Prostate gland (tissue), 2 donors: Measurements from ENCODE around the gene ZNF710. TPM values are rescaled to one million over a fixed set of nuclear protein-coding genes. Genes with fewer than 3 reads are reported as not detected.

ENCODE experiments used
- DNase-seq: peaks from one replicate; pipeline ENCODE4 v3.0.0-alpha.2; 2019; ENCODE audit warnings: low spot score
- H3K27ac ChIP-seq, 2 donors: fragments of 200-600 bp; sonication (generic); 2 replicates each; pipeline ENCODE4 v1.5.1; 2017 to 2019
- H3K27me3 ChIP-seq: fragments of 200-600 bp; sonication (generic); replicated peaks from 2 replicates; pipeline ENCODE4 v1.5.1; 2019; ENCODE audit not compliant: insufficient read depth
- H3K36me3 ChIP-seq, 2 donors: fragments of 200-600 bp; sonication (generic); 1 replicate in 1 of 2; 2 replicates in 1 of 2; pipeline versions ENCODE4 v1.5.1 to v1.8.1; 2017 to 2019
- H3K4me1 ChIP-seq: fragments of 200-600 bp; sonication (generic); replicated peaks from 2 replicates; pipeline ENCODE4 v1.5.1; 2019
- H3K4me3 ChIP-seq, 2 donors: fragments of 200-600 bp; sonication (generic); 2 replicates each; pipeline ENCODE4 v1.5.1; 2017 to 2019
- H3K9me3 ChIP-seq: fragments of 200-600 bp; sonication (generic); 2 replicates; pipeline ENCODE4 v1.5.1; 2017
- CTCF ChIP-seq, 4 experiments: fragments of 200-600 bp in 2 of 4; fragments of 450-650 bp in 2 of 4; sonication (generic) in 2 of 4; IDR thresholded peaks; 1 replicate in 3 of 4; 2 replicates in 1 of 4; pipeline ENCODE4 v1.5.1; 2016 to 2019; ENCODE audit warnings: antibody characterized with exemption in 4 of 4, mild to moderate bottlenecking in 2 of 4, moderate library complexity in 2 of 4
- POLR2A ChIP-seq: fragments of 450-650 bp; IDR thresholded peaks from one replicate; pipeline ENCODE4 v1.6.1; 2016; ENCODE audit warnings: antibody characterized with exemption, mild to moderate bottlenecking
- POLR2AphosphoS5 ChIP-seq: sonication (generic); formaldehyde crosslinking; IDR thresholded peaks from one replicate; pipeline ENCODE4 v1.6.1; 2017; ENCODE audit warnings: antibody characterized with exemption
- WGBS: methylation state at CpG from one replicate; pipeline ENCODE4 v1.1.5; 2018; 5-methylcytosine and 5-hydroxymethylcytosine counted together
- intact Hi-C: fragments of 100-400 bp; cut with DNase I; formaldehyde crosslinking; loops from one replicate; pipeline ENCODE4 v1.14.2; 2022
- total RNA-seq, 2 donors: library from RNA; depleted of rRNA; stranded (reverse); fragments of >200 nt; gene quantifications; one replicate each; pipeline ENCODE4 v1.1.0, GENCODE V29; 2016

The ZNF710 gene
- total RNA-seq, 2 donors from 2014 or later = 13.6 to 18.0 TPM

DNA sequence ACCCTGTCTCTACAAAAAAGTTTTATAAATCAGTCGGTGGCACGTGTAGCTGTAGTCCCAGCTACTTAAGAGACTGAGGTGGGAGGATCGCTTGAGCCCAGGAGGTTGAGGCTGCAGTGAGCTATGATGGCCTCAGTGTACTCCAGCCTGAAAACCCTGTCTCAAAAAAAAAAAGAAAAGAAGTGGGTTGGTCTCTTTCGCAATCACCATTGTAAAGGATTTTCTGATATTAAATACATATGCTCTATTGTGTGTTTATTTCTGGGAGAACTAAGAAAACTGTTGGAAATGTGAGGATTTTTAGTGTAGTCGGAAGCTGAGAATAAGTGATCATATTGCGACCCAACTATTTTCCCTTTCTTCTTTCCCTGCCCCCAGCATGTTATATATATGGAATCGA lies 7.5 kb downstream of the ZNF710 start:
- Histone ChIP-seq H3K36me3 (no peaks in the 10 kb centered on the region), H3K4me3 (no peak overlapping the region), H3K27me3 (no peaks in the 10 kb centered on the region), H3K4me1 (peaks cover 4% of the 10 kb centered on the region), H3K27ac (no peak overlapping the region), H3K9me3 (no peaks in the 10 kb centered on the region)
- DNase-seq = no peak
- intact Hi-C loops = loop anchor here (5.0 to 10.0 kb wide), 2 partner anchors 54 to 206 kb away; no protein-coding TSS in a partner anchor
- WGBS = 89% methylated on average over 7 of the region's 7 CpGs
- no peak for TF ChIP-seq POLR2AphosphoS5
- no peak for TF ChIP-seq POLR2A
- TF ChIP-seq CTCF (IDR thresholded peaks at IDR 0.05) = no peak

GRCh38 chr15:90009301-90010022 lies 8.3 kb downstream of the ZNF710 start:
- intact Hi-C loops = loop anchor here (5.0 to 10.0 kb wide), 2 partner anchors 53 to 205 kb away; no protein-coding TSS in a partner anchor
- no peak for TF ChIP-seq POLR2A
- TF ChIP-seq POLR2AphosphoS5 = no peak
- no peak for TF ChIP-seq CTCF (IDR thresholded peaks at IDR 0.05)
- 87% methylated on average over 6 of the region's 6 CpGs for WGBS

DNA sequence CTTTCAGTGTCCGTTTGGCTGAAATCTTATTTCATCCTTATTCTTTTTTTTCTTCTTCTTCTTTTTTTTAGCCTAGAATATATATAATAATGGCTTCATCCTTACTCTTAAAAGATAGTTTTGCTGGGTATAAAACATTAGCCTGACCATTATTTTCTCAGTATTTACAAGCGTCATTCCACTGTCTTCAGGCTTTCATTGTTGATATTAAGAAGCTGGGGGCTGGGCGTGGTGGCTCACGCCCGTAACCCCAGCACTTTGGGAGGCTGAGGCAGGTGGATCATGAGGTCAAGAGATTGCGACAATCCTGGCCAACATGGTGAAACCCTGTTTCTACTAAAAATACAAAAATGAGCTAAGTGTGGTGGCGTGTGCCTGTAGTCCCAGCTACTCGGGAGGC lies 10.6 kb downstream of the ZNF710 start:
- TF ChIP-seq CTCF (IDR thresholded peaks at IDR 0.05) (no peak), POLR2AphosphoS5 (no peak)
- 97% methylated on average over 8 of the region's 8 CpGs for WGBS
- H3K27me3 ChIP-seq = no peaks in the 10 kb centered on the region
- no peak overlapping the region for H3K27ac ChIP-seq
- no peak for DNase-seq
- H3K4me3 ChIP-seq = no peak overlapping the region
- H3K36me3 ChIP-seq = no peaks in the 10 kb centered on the region
- intact Hi-C loops = no loop called here
- no peaks in the 10 kb centered on the region for H3K9me3 ChIP-seq
- H3K4me1 ChIP-seq = peaks cover 4% of the 10 kb centered on the region

More at GRCh38 chr15:90009301-90010022, 8.3 kb downstream of the ZNF710 start:
- peaks cover 4% of the 10 kb centered on the region for H3K4me1 ChIP-seq
- H3K36me3 ChIP-seq = no peaks in the 10 kb centered on the region
- no peak for DNase-seq
- no peaks in the 10 kb centered on the region for H3K9me3 ChIP-seq
- H3K27me3 ChIP-seq = no peaks in the 10 kb centered on the region
- H3K27ac ChIP-seq = no peak overlapping the region
- no peak overlapping the region for H3K4me3 ChIP-seq

GRCh38 chr15:90013503-90013937 lies 12.4 kb downstream of the ZNF710 start:
- intact Hi-C loops = no loop called here
- no peaks in the 10 kb centered on the region for H3K9me3 ChIP-seq
- 84% methylated on average over 6 of the region's 6 CpGs for WGBS
- TF ChIP-seq POLR2A (no peak), CTCF (IDR thresholded peaks at IDR 0.05) (no peak), POLR2AphosphoS5 (no peak)
- no peak overlapping the region for H3K4me3 ChIP-seq
- H3K27ac ChIP-seq = no peak overlapping the region
- no peak for DNase-seq
- no peaks in the 10 kb centered on the region for H3K36me3 ChIP-seq
- no peaks in the 10 kb centered on the region for H3K4me1 ChIP-seq
- no peaks in the 10 kb centered on the region for H3K27me3 ChIP-seq

- TF ChIP-seq POLR2AphosphoS5 (no peak), POLR2A (no peak), CTCF (IDR thresholded peaks at IDR 0.05) (no peak)
- Histone ChIP-seq H3K4me3 (no peak overlapping the region), H3K4me1 (no peaks in the 10 kb centered on the region), H3K9me3 (no peaks in the 10 kb centered on the region), H3K27ac (no peak overlapping the region), H3K36me3 (no peaks in the 10 kb centered on the region), H3K27me3 (no peaks in the 10 kb centered on the region)
- intact Hi-C loops = no loop called here
- 86% methylated on average over 6 of the region's 6 CpGs for WGBS
- no peak for DNase-seq
Measured at GRCh38 chr15:90015294-90015693, 14.2 kb downstream of the ZNF710 start.
